K562 (cell line): Measurements from ENCODE around the gene MYOM1.

ENCODE experiments used
- CTCF ChIP-seq, 3 experiments: IDR thresholded peaks in 2 of 3; conservative IDR thresholded peaks in 1 of 3; 2 replicates each; pipeline ENCODE4 v1.5.1; 2011 to 2012; ENCODE audit warnings: low read length in 3 of 3, mild to moderate bottlenecking in 3 of 3, control low read depth in 2 of 3, improper control_type of control experiment in 1 of 3, inconsistent platforms in 1 of 3, low read depth in 1 of 3, mixed read lengths in 1 of 3, moderate library complexity in 1 of 3; ENCODE audit not compliant: insufficient read depth in 2 of 3
- KDM1A ChIP-seq, 2 experiments: fragments of 450-650 bp; IDR thresholded peaks; 2 replicates each; pipeline ENCODE4 v1.6.1; 2016; ENCODE audit warnings: mild to moderate bottlenecking in 2 of 2
- NR3C1 ChIP-seq: sonication (generic); formaldehyde crosslinking; IDR thresholded peaks from 2 replicates; pipeline ENCODE4 v1.8.1; 2022; ENCODE audit warnings: missing genetic modification reagents
- SMARCA4 ChIP-seq: fragments of 450-650 bp; IDR thresholded peaks from 2 replicates; pipeline ENCODE4 v1.6.1; 2016
- SRSF9 ChIP-seq: fragments of 200-400 bp; formaldehyde crosslinking; IDR thresholded peaks from 2 replicates; pipeline ENCODE4 v1.6.1; 2017; ENCODE audit warnings: low read depth, low read length, borderline replicate concordance
- ZNF124 ChIP-seq: sonication (generic); formaldehyde crosslinking; IDR thresholded peaks from 2 replicates; pipeline ENCODE4 v1.8.1; 2022; ENCODE audit warnings: missing genetic modification reagents

GRCh38 chr18:3053081-3053480 lies 166.7 kb downstream of the MYOM1 start:
- TF ChIP-seq NR3C1 (no peak), SRSF9 (no peak), CTCF (IDR thresholded peaks at IDR 0.05 in 2 of 3, conservative IDR thresholded peaks at IDR 0.05 in 1 of 3; ENCODE audit: insufficient read depth in 2 of 3, low read depth in 1 of 3, low read length in 3 of 3) (no peak), SMARCA4 (no peak), ZNF124 (CRISPR knock-in tag) (no peak), KDM1A (IDR thresholded peaks at IDR 0.05) (no peak)
